GM18517 (cell line): ENCODE measurements around the gene R3HDM4.
"Not testable (repeated sequence)": the region's sequence is repeated elsewhere in the genome, so short reads cannot be mapped to it uniquely, and the experiment has no call there.

Source experiments
- ATAC-seq: cut with Tn5 transposase; IDR thresholded peaks from one replicate; pipeline ENCODE4 v1.9.1; 2021; ENCODE audit warnings: mild to moderate bottlenecking, moderate library complexity; ENCODE audit not compliant: unreplicated experiment

Gene R3HDM4

DNA sequence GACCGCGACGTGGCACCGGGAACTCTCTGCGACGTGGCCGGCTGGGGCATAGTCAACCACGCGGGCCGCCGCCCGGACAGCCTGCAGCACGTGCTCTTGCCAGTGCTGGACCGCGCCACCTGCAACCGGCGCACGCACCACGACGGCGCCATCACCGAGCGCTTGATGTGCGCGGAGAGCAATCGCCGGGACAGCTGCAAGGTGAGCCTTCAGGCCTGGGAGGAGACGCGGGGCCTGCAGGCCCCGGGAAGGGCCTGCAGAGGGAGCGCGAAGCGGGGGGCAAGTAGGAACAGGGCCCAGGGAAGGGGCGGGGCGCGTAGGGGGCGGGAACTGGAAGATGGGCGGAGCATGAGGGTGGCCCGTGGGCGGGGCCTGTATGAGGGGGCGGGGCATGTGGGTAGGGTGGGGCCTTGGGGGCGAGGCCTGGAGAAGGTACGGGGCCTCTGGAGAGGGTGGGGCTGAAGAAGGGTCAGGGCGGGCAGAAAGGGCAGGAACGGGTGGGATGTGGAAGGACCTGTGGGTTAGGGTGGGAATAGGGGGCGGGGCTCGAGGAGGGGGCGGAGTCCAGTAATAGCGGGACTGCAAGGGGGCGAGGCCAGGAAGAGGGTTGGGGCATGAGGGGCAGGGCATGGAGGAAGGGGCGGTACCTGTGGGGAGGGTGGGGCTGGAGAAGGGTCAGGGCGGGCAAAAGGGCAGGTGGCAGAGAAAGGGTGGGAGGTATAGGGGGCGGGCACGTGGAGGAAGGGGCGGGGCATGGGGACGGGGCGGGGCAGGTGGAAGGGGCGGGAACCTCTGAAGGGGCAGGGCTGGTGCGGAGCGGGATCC is 51.1 kb downstream of the R3HDM4 start:
- no peak for ATAC-seq

DNA sequence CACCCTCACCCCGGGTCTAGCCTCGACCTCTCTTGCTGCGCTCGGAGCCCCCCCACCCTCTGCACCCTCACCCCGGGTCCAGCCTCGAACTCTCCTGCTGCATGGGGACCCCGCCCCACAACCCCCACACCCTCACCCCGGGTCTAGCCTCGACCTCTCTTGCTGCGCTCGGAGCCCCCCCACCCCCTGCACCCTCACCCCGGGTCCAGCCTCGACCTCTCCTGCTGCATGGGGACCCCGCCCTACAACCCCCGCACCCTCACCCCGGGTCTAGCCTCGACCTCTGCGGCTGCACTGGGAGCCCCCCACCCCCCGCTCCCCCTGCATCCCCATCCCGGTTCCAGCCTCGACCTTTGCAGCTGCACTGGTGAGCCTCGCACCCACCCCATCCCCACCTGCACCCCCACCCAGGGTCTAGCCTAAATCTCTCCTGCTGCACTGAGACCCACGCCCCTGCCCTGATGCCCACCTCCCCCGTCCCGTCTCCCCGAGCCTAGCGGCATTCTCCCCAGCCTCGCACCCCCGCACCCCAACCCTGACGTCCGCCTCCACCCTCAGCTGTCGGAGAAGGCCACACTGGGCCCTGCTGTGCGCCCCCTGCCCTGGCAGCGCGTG is 51.8 kb downstream of the R3HDM4 start:
- no peak for ATAC-seq

DNA sequence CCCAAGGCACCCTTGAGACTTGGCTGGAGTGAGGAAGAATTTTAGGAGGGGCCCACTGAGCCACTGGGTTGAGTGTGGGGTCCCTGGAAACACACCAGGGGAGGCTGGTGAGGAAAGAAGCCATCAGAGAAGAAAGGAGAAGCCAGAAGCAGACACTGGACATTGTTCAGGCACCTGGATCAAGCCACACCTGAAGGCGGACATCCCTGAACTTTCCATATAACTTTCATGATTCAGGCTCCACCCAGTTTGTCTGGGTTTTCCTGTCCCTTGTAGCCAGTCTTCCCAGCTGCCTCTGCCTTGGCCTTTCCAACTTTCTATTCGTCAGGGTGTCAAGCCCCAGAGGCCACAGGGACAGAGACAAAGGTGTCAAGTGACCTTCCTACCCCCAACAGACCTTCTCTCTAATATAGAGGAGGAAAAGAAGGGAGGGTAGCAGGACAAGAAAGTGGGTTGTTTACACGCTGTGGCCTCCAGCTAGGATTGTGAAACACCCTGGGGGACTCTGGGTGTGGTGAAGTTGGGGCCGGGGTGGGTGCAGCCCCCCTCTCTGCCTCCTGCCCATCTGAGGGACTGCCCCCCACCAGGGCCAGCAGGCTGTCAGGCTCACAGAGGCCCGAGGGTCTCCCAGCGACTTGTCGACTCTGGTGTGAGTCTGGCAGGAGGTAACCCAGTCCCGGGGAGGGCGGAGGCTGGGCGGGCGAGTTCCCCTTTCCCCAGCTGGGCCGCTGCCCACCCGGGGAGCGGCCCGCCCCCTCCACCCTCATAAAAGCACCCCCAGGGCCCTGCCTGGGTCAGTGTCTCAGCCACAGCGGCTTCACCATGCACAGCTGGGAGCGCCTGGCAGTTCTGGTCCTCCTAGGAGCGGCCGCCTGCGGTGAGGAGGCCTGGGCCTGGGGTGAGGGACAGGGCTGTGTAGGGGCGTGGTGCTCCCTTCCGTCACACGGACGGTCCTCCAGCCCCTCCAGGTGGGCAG is 53.9 kb downstream of the R3HDM4 start, which contains the start of gene CFD:
Gene CFD (plus strand): TSS at position 797 of the 976 bp plus-strand sequence. CDS start 26 bp downstream, at position 823.
- no peak for ATAC-seq

DNA sequence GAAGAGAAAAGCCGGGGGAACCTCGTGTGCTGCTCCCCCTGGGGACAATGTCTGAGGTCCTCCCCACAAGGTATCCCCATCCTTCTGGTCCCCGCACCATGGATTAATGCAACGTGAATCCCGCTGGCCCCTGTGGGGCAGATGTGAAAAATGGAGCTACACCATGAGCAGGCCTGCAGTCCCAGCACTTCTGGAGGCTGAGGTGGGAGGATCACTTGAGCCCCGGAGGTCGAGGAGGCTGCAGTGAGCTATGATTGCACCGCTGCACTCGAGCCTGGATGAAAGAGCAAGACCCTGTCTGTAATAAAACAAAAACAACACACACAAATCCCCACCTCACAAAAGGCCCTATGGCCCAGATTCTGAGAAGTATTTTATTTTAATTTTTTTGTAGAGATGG is 54.7 kb downstream of the R3HDM4 start:
- ATAC-seq = no peak

DNA sequence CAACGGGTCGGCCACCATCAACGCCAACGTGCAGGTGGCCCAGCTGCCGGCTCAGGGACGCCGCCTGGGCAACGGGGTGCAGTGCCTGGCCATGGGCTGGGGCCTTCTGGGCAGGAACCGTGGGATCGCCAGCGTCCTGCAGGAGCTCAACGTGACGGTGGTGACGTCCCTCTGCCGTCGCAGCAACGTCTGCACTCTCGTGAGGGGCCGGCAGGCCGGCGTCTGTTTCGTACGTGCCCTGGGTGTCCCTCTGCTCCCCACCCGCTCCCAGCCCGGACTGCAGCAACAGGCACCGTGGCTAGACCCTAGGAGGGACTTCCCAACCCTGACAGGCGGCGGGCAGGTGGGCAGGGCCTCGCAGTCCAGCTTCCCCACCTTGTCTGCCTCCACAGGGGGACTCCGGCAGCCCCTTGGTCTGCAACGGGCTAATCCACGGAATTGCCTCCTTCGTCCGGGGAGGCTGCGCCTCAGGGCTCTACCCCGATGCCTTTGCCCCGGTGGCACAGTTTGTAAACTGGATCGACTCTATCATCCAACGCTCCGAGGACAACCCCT is 57.4 kb downstream of the R3HDM4 start:
- no peak for ATAC-seq

DNA sequence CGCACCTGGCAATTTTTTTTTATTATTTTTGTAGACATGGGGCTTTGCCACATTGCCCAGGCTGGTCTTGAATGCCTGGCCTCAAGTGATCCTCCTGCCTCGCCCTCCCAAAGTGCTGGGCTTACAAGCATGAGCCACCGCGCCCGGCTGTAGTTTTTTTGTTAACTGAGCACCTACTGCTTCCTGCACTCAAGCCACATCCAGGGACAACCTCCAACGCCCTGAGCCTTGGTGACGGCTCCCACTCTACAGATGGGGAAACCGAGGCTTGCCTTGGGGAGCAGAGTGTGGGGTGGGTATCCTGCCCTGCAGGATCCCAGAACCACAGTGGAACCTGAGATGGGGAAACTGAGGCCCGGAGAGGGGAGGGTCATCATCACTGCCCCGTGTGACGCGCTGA is 57.9 kb downstream of the R3HDM4 start:
- ATAC-seq = no peak

DNA sequence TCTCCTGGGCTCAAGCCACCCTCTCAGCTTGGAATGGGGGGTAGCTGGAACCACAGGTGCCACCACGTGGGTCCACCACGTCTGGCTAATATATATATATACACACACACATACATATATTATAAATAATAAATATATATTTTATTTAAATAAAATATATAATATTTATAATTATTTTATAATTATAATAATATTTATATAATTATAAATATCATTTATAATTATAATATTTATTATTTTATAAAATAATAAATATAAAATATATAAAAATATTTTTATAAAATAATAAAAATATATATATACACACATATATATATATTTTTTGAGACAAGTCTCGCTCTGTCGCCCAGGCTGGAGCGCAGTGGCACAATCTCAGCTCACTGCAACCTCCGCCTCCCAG is 58.5 kb downstream of the R3HDM4 start:
- ATAC-seq = no peak

DNA sequence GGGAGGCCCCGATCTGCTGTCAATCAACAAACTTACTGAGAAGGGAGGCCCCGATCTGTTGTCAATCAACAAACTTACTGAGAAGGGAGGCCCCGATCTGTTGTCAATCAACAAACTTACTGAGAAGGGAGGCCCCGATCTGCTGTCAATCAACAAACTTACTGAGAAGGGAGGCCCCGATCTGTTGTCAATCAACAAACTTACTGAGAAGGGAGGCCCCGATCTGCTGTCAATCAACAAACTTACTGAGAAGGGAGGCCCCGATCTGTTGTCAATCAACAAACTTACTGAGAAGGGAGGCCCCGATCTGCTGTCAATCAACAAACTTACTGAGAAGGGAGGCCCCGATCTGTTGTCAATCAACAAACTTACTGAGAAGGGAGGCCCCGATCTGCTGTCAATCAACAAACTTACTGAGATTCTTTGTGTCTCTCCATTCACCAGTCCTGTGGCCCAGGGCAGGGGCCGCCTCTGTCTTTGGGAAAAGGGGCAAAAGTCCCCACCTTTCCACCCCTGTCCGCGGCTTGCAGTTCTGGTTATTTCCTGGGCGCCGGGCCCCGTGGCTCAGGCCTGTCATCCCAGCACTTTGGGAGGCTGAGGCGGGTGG is 59.3 kb downstream of the R3HDM4 start:
- not testable (repeated sequence) for ATAC-seq

DNA sequence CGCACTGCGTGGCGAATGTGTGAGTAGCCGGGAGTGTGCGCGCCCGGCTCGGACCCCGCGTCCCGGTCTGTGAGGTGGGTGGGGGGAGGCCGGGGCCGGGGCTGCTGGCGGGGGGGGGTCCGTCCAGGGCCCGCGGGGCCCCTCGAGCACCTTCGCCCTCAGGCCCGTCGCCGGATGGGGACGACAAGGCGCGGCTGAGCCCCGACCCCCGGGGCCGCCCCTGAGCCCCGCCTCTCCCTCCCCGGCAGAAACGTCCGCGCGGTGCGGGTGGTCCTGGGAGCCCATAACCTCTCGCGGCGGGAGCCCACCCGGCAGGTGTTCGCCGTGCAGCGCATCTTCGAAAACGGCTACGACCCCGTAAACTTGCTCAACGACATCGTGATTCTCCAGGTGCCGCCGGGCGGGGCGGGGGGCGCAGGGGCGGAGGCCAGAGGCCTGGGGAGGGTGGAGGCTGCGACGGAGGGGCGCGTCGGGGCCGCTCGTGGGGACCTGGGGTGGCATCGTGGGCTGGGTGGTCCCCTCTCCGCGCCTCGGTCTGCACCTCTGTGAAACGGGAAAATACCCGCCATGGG is 59.9 kb downstream of the R3HDM4 start:
- no peak for ATAC-seq

DNA sequence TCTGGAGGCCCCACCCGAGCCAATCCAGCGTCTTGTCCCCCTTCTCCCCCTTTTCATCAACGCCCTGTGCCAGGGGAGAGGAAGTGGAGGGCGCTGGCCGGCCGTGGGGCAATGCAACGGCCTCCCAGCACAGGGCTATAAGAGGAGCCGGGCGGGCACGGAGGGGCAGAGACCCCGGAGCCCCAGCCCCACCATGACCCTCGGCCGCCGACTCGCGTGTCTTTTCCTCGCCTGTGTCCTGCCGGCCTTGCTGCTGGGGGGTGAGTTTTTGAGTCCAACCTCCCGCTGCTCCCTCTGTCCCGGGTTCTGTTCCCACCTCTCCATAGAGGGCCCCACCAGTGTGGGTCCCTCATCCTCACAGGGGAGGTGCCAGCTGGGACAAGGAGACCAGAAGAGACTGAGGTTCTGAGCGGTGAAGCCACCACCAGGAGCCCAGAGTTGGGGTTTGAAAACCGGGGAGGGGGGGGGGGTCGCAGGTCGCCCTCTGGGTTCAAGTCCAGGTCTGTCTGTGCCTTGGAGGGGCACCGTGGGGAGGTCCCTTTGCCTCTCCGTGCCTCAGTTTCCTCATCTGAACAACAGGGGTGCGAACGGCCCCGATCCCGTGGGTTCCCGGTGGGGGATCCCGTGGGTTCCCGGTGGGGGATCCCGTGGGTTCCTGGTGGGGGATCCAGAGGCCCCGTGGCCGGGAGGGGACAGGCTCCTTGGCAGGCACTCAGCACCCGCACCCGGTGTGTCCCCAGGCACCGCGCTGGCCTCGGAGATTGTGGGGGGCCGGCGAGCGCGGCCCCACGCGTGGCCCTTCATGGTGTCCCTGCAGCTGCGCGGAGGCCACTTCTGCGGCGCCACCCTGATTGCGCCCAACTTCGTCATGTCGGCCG is 60.6 kb downstream of the R3HDM4 start, which contains the start of gene ELANE:
Gene ELANE (plus strand): TSS at position 168 of the 878 bp plus-strand sequence. CDS start 26 bp downstream, at position 194.
- no peak for ATAC-seq

DNA sequence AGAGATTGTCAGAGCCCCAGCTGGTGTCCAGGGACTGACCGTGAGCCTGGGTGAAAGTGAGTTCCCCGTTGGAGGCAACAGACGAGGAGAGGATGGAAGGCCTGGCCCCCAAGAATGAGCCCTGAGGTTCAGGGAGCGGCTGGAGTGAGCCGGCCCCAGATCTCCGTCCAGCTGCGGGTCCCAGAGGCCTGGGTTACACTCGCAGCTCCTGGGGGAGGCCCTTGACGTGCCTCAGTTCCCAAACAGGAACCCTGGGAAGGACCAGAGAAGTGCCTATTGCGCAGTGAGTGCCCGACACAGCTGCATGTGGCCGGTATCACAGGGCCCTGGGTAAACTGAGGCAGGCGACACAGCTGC is 62.1 kb downstream of the R3HDM4 start:
- ATAC-seq = no peak

DNA sequence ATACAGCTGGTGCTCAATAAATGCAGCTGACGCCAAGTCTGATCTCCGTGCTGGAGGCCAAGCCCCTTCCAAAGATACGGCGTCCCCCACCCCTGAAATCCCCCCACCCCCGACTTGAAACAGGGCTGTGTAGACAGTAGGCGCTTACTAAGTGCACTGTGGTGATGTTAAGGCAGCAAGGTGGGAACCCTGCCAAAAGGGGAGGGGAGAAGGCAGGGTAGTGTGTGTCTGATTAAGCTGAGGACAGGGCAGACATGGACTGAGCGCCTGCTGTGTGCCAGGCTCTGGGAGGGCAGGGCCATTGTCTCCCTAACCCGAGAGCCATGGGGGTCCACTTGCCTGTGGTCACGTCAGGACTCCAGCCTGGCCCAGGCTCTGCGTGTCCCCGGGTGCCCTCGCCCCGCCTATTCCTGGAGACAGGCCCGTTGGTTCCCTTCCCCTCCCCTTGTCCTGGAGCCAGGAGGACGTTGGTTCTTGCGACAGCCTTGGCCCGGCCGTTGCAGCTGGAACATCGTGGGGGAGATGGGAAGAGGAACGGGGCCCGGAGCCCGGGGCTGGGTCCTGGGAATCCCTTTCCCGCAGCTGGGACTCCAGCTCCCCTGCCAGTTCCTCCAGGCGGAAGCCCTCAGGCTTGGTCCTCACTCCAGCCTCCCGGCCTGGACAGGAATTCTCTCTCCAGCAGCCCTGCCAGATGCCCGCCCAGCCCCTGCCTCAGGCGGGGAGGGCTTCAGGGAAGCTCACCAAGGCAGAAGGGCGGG is 62.6 kb downstream of the R3HDM4 start:
- no peak for ATAC-seq

DNA sequence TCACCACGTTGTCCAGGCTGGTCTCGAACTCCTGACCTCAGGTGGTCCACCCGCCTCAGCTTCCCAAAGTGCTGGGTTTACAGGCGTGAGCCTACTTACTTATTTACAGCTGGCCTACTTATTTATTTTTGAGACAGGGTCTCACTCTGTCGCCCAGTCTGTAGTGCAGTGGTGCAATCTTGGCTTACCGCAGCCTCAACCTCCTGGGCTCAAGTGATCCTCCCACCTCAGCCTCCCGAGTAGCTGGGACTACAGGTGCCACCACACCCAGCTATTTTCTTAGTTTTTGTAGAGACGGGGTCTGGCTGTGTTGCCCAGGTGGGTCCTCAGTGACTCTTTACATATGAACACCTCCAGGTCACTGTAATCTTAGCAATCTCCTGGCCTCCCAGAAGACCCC is 63.8 kb downstream of the R3HDM4 start:
- ATAC-seq = not testable (repeated sequence)

DNA sequence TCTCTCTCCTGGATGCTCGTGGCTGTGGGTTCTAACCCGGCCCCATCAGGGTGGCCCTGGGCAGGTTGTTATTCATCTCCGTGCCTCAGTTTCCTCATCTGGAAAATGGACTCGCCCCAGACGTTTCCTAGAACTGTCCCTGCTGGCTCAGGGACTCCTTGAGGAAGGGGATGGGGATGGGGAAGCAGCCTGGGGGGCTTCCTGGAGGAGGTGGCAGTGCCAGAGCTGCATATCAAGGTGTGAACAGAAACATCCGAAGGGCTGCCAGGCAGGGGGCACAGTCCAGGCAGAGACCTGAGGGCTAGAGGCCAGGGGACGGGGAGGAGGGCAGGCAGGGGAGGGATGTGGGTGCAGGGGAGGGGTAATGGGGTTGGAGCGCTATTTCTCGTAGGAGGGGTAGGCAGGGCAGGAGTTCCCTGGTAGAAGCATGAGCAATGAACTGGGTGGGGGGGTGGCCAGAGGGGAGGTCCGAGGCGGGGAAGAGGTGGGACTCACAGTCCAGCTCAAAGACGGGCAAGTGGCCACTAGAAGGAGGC is 64.6 kb downstream of the R3HDM4 start:
- ATAC-seq = no peak
